ENCODE results near the gene KRT74.
A peak's percentile ranks its signal among the peaks of the same experiment; 100 is the strongest.

Gene KRT74

DNA sequence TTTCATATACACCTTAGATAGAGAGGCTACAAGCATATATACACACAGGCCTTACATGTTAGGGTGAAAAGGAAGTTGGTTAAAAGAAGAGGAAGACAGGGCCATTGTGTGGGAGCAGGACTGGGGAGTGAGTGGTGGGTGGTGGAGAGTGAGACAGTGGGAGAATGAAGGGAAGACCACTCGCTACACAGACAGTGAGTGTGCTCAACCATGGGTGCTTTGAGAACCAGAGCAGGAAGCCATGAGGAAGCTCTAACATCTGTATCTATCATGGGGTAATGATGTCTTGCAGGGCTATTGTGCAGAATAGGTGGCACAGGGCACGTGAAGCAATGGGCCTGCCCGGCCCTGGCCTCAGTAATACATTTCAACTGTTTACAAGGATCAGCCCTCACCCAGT is 11.4 kb upstream of the KRT74 start:
- TF ChIP-seq, protein P1, sequence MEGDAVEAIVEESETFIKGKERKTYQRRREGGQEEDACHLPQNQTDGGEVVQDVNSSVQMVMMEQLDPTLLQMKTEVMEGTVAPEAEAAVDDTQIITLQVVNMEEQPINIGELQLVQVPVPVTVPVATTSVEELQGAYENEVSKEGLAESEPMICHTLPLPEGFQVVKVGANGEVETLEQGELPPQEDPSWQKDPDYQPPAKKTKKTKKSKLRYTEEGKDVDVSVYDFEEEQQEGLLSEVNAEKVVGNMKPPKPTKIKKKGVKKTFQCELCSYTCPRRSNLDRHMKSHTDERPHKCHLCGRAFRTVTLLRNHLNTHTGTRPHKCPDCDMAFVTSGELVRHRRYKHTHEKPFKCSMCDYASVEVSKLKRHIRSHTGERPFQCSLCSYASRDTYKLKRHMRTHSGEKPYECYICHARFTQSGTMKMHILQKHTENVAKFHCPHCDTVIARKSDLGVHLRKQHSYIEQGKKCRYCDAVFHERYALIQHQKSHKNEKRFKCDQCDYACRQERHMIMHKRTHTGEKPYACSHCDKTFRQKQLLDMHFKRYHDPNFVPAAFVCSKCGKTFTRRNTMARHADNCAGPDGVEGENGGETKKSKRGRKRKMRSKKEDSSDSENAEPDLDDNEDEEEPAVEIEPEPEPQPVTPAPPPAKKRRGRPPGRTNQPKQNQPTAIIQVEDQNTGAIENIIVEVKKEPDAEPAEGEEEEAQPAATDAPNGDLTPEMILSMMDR (IDR thresholded peaks at IDR 0.05; ENCODE audit: control insufficient read depth, insufficient read depth, low read depth, low read length, missing control alignments): no peak
- H3K4me3 ChIP-seq (ENCODE audit: control insufficient read depth, low read depth, low read length): no peak overlapping the region
- no peak for DNase-seq (ENCODE audit: low read depth)

DNA sequence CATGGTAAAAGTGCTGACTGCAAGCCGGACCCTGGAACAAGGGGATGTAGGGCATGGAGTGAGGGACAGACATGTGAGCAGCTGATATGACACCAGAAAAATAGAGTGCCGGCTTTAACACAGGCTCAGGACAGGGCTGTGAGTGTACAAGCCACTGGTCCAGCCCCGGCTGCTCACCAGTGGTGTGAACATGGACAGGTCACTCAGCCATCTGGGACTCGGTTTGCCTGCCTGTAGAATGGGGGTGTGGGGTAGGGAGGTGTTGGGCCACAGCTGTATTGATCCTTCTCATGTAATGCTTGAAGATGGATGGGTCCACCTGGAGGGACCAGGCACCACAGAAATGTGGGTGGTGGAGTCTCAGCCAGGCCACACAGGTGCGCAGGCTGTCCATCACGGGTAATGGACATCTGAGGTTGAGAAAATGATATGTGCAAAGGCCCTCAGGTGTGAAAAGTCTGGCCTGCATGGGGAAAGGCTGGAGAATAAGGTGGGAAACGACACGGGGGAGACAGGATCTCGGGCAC is 10.6 kb upstream of the KRT74 start:
- TF ChIP-seq, protein P1 (IDR thresholded peaks at IDR 0.05; ENCODE audit: control insufficient read depth, insufficient read depth, low read depth, low read length, missing control alignments): no peak
- DNase-seq (ENCODE audit: low read depth): no peak
- no peak overlapping the region for H3K4me3 ChIP-seq (ENCODE audit: control insufficient read depth, low read depth, low read length)

DNA sequence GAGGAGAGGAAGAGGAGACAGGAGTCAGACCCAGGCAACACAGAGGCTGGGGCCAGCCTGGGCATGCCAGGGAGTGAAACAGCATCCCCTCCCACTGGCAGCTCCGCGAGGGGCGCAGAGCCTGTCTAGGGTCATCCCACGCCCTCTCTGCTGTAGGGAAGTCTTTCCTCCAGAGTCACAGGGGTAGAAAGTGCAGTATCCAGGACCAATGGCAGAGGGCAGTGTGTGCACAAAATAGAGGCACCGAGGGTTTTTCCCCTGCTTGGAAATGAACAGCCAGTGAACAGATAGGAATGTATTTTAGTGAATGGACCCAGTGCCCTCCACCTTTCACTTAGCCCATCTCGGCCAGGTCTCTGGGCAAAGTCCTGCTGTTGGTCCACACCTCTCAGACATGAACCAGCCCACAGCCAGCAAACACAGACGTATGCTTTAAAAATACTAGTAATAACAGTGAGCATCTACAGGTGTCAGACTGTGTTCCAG is 9.4 kb upstream of the KRT74 start:
- no peak for DNase-seq (ENCODE audit: low read depth)
- TF ChIP-seq, protein P1 (IDR thresholded peaks at IDR 0.05; ENCODE audit: control insufficient read depth, insufficient read depth, low read depth, low read length, missing control alignments): peak; percentile 82
- H3K4me3 ChIP-seq (ENCODE audit: control insufficient read depth, low read depth, low read length): no peak overlapping the region

DNA sequence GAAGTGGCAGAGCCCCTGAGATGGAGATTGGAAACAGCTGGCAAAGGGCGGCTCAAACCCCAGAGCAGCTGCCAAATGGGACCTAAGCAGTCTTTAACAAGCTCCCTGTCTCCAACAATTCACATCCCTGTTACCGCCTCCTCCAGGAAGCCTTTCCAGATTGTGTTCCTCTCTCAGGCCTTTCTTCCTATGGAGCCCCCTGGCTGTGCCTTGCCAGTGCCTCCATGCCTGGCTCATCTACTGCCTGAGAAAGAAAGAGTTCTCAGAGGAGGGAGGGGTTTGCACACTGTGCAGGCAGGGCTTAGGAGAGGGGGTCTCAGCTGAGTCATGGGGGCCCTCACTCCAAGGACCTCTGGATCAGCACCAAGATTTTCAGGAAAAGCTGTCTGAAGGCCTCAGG is 8.8 kb upstream of the KRT74 start:
- TF ChIP-seq, protein P1 (IDR thresholded peaks at IDR 0.05; ENCODE audit: control insufficient read depth, insufficient read depth, low read depth, low read length, missing control alignments): no peak
- DNase-seq (ENCODE audit: low read depth): no peak
- no peak overlapping the region for H3K4me3 ChIP-seq (ENCODE audit: control insufficient read depth, low read depth, low read length)

DNA sequence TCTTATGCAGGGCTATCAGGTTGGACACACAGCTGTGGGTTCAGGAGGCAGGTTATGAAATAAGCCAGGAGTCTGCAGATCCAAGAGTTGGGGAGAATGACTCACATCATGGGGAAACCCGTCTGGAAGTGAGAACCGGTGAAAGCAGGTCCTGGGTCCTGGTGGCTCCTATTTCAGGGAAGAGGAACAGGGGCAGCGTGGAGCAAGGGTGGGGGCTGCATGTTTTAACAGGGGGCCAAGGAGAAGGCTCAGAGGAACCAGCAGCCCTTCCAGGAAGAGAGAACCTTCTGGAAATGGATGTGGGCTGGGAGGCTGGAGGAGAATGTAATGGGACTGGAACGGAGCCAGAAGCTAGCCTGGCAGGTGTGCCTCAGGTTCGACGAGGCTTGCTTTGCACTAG is 7.8 kb upstream of the KRT74 start:
- no peak overlapping the region for H3K4me3 ChIP-seq (ENCODE audit: control insufficient read depth, low read depth, low read length)
- TF ChIP-seq, protein P1 (IDR thresholded peaks at IDR 0.05; ENCODE audit: control insufficient read depth, insufficient read depth, low read depth, low read length, missing control alignments): no peak
- DNase-seq (ENCODE audit: low read depth): peak; percentile 3

DNA sequence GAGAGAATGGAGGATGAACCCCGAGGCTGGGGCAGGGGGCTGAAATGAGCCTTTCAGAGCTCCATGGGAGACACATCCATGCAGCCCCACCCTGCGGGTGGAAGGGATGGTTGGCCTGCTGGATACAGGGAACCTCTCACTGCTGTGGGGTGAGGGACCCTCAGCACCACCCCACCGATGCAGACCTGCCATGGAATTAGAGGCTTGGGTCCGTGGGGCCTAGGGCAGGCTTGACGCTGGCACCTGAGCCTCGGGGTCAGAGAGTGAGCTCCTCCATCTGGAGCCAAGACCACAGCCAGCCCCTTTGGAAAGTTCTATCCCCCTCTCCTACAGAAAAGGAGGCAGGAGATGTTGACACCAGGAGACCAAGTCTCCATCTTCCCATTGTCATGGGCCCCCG is 7.4 kb upstream of the KRT74 start:
- no peak overlapping the region for H3K4me3 ChIP-seq (ENCODE audit: control insufficient read depth, low read depth, low read length)
- TF ChIP-seq, protein P1 (IDR thresholded peaks at IDR 0.05; ENCODE audit: control insufficient read depth, insufficient read depth, low read depth, low read length, missing control alignments): no peak
- no peak for DNase-seq (ENCODE audit: low read depth)

DNA sequence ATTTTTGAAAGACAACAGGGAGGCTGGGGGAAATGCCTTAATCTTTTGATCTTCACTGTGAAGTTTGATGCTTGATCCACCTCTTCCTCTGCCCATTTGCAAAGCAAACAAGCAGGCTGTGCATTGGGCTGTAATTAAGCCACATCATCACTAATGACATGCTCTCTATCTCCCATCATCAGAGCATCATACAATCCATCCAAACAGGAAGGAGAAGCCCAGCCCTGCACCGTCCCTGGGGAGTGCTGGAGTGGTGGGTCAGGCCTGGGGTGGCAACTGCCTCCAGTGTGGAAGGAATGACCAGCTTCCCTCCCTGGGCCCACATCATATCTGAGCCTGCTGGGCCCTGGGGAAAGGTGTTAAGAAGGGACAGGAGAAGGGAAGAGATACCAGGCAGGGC is 6.9 kb upstream of the KRT74 start:
- no peak for DNase-seq (ENCODE audit: low read depth)
- no peak overlapping the region for H3K4me3 ChIP-seq (ENCODE audit: control insufficient read depth, low read depth, low read length)
- TF ChIP-seq, protein P1 (IDR thresholded peaks at IDR 0.05; ENCODE audit: control insufficient read depth, insufficient read depth, low read depth, low read length, missing control alignments): no peak
